Fibroblast of mammary gland (primary cell): ENCODE data around the gene SMIM28.

ENCODE experiments used
- DNase-seq: peaks from one replicate; pipeline ENCODE4 v3.0.0-alpha.2; 2010; ENCODE audit warnings: low read depth
- H3K4me3 ChIP-seq: 2 replicates; pipeline ENCODE4 v1.5.1; 2011; ENCODE audit warnings: low read depth, mild to moderate bottlenecking, low read length, moderate library complexity; ENCODE audit not compliant: control insufficient read depth
- TF ChIP-seq, protein P1 (sequence below): conservative IDR thresholded peaks from 2 replicates; pipeline ENCODE4 v1.5.1; 2011; ENCODE audit warnings: low read depth, low read length, inconsistent platforms; ENCODE audit not compliant: control insufficient read depth, insufficient read depth

Gene SMIM28

DNA sequence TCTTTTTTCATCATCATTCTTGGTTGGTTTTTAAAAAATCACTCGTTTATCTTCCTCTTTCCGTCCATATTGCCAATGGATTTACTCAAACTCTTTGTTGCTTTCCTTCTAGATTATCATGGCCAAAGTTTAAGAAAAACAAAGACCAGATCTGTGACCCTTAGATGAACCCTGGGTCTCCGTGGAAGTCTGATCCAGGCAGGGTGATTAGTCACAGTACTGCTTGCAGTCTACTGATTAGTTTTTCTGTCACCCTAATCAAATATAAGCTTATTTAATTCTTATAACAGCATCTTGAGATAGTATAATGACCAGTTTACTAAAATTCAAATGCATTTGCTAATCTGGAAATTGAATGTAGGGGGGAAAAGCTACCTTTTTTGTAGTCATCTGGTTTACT, 6.0 kb upstream of the SMIM28 start:
- DNase-seq, result peak; percentile 32
- TF ChIP-seq, protein P1, sequence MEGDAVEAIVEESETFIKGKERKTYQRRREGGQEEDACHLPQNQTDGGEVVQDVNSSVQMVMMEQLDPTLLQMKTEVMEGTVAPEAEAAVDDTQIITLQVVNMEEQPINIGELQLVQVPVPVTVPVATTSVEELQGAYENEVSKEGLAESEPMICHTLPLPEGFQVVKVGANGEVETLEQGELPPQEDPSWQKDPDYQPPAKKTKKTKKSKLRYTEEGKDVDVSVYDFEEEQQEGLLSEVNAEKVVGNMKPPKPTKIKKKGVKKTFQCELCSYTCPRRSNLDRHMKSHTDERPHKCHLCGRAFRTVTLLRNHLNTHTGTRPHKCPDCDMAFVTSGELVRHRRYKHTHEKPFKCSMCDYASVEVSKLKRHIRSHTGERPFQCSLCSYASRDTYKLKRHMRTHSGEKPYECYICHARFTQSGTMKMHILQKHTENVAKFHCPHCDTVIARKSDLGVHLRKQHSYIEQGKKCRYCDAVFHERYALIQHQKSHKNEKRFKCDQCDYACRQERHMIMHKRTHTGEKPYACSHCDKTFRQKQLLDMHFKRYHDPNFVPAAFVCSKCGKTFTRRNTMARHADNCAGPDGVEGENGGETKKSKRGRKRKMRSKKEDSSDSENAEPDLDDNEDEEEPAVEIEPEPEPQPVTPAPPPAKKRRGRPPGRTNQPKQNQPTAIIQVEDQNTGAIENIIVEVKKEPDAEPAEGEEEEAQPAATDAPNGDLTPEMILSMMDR, result no peak
- no peak overlapping the region for H3K4me3 ChIP-seq

DNA sequence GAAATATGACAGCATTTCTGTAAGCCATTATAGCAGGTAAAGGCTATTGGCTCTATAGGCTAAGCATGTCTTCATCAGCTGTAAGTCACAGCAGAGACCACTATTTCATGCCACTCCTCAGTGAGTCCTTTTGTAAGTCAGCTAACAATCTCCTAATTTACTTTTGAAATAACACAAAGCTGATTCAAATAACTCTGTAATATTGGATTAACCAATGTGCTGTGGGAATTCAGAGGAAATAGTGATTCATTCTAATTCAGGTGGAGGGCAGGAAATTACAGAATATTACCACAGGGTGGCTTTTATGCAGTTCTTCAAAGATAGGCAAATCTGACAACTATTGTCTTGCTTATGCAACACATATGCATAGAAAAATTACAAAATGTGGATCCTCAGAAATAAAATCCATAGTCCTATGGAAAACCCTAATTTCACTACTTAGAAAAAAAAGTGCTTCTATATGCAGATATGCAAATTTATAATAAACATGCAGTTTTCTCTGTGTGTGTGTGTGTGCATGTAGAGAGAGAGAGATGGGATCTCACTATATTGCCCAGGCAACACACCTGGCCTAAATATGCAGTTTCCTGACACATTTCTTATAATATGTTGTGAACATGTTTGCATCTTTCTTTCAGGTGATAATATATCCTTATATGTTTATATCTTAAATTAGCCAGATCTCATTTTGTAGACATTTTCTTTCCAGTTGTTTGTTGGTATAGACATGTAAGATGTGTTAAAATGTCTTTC, 4.8 kb upstream of the SMIM28 start:
- DNase-seq, result peak; percentile 46
- H3K4me3 ChIP-seq, result no peak overlapping the region

DNA sequence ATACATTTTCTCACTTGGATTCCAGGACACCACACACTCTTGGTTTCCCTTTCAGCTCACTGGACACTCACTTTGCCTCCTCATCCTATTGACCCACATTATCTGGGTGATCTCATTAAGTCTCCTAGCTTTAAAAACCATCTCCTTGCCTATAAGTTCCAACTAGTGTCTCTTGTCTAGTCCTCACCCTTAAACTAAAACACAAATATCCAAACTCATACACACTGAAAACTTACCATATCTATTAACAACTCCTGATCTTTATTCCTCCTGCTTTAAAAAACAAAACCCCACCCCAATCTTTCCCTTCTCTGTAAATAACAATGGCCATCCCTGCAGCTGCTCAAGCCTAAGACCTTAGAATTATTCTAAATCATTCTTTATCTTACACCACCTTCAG, 3.5 kb upstream of the SMIM28 start:
- no peak for DNase-seq
- no peak overlapping the region for H3K4me3 ChIP-seq
- TF ChIP-seq, protein P1, result no peak

More for the DNA sequence above, 4.8 kb upstream of the SMIM28 start:
- TF ChIP-seq, protein P1, result no peak

DNA sequence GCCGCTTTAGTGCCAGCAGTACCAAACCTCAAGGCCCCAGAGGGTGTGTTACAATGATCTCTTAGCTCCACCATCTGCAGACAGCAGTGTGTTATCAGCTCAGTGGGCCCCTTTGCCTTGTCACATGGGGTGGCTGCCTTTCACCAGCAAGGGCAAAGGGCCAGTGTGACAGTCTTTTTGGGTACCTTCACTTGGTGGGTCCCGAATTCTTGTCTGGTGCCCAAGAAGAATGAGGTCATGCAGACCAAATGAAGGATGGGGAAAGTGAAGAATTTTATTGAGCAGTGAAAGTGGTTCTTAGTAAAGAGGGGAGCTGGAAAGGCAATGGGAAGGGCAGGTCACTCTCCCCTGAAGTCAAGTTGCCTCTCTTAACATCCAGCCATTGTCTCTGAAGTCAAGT, 2.9 kb upstream of the SMIM28 start:
- TF ChIP-seq, protein P1, result no peak
- no peak for DNase-seq
- no peak overlapping the region for H3K4me3 ChIP-seq

DNA sequence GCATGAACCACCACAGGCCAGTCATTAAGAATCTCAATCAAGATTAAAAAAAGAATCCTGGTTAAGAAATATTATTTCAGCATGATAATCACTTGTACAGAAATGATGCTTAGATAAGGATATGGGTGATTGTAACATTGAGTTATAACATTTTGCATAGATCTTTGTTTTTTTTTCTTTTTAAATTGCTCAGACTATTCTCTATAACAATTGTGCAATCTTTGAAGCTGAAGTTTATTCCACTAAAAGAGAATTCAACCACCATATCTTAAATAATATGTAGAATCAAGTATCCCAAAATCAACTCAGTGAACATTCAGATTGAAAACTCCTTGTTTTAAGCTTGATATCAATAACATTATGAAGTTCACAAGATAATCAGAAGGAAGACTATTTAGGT, 663 bp upstream of the SMIM28 start:
- no peak for DNase-seq
- TF ChIP-seq, protein P1, result no peak
- H3K4me3 ChIP-seq, result no peak overlapping the region

DNA sequence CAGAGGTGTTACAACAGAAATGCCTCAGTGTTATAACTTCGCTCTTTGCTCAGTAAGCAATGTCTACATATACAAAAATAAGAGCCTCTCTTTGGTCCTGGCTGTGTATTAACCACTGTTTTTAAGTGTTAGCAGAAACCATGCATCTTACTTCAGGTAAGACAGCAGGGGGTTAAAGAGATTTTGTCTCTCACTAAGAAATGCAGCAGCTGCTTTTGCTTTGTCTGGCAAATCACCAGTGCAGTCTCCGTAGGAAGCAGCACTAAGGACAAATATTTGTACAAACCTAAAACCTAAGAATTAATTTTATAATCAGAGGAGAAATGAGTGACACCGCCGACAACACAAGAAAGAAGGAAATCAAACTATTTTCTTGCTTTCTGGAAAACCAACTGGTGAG, 758 bp downstream of the SMIM28 start:
- DNase-seq, result no peak
- TF ChIP-seq, protein P1, result no peak
- H3K4me3 ChIP-seq, result no peak overlapping the region
